ENCODE data around the gene BCL11A. TPM values are rescaled to one million over a fixed set of nuclear protein-coding genes. Genes with fewer than 3 reads are reported as not detected.
A peak's percentile ranks its signal among the peaks of the same experiment; 100 is the strongest.
"Not testable (repeated sequence)": the region's sequence is repeated elsewhere in the genome, so short reads cannot be mapped to it uniquely, and the experiment has no call there.

Gene BCL11A
- total RNA-seq, 1 donor from 2014 or later = 68.1 TPM

GRCh38 chr2:60445684-60446179 lies 107.7 kb downstream of the BCL11A start:
- DNase-seq (ENCODE audit: low spot score in 2 of 2) (no peak), FAIRE-seq (no peak)

DNA sequence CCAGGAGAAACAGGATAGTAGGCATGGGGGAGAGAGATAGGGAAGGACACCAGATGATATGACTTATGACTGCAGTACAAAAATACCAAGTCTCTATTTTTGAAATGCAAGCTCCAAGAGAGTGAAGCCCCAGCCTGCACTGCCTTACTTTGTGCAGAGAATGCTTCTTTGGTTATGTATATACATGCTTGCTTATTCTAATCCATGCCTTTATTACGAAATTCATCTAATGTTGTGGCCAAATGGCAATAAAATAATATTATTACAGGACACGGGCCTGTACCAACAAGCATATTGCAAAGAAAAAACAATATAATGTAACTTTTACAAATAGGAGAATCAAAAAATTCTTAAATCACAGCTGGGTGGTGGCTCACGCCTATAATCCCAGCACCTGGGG lies 110.8 kb downstream of the BCL11A start:
- DNase-seq (ENCODE audit: low spot score in 2 of 2) (no peak), FAIRE-seq (no peak)

GRCh38 chr2:60441800-60442199 lies 111.7 kb downstream of the BCL11A start:
- DNase-seq (ENCODE audit: low spot score in 2 of 2) = no peak

DNA sequence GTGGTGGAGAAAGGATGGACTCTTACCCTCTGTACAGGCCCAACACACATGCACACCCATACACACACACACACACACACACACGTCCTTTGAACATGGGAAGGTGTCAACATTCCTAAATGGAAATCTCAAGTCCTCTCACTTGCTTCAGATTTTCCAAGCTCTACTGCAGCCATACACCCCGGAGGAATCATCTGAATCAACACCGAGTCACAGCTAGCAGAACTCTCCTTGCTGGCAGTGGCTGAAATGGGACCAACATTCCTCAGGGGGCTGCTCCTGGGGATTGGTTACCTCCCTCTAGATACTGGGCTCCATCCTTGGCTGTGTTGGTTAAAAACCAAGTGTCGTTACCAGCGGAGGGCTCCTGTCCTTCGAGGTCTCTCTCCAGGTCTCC lies 112.7 kb downstream of the BCL11A start:
- DNase-seq (ENCODE audit: low spot score in 2 of 2) (no peak), FAIRE-seq (no peak)

More at GRCh38 chr2:60441800-60442199, 111.7 kb downstream of the BCL11A start:
- FAIRE-seq = no peak

GRCh38 chr2:60440079-60440766 lies 113.2 kb downstream of the BCL11A start:
- DNase-seq (ENCODE audit: low spot score in 2 of 2) (no peak), FAIRE-seq (no peak)

DNA sequence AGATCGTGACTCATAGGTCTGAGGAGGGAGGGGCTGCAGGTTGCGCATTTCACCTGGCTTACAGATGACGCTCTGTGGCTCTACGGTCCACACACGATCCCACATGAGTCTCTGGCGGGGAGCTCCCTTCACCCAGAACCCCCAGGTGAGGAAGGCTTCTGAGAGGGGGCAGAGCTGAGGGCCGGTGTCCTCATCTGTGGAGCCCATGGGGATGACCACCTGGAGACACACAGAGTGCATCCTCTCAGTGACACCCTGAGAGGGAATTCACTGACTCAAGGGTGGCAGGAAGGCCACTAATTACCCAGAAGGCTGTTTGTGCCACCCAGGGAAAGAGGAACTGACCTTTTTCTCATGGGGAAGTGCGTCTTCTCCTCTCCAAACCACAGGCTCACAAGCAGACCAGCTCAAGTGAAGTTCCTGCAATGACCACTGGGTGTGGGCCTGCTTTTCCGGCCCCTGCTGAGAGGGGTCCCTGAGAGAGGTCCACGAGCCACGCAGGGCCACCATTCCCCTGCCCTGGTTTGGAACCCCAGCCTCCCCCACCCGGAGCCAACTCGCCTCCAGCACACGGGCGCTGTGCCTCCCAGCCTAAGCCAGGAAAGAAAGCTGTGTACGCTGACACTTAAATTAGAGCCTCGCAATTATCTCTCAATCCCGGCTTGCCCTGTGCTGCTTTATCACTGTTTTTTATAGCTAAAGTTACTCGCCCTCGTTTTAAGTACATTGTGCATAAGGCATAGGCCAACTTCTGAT lies 114.1 kb downstream of the BCL11A start:
- no peak for FAIRE-seq

DNA sequence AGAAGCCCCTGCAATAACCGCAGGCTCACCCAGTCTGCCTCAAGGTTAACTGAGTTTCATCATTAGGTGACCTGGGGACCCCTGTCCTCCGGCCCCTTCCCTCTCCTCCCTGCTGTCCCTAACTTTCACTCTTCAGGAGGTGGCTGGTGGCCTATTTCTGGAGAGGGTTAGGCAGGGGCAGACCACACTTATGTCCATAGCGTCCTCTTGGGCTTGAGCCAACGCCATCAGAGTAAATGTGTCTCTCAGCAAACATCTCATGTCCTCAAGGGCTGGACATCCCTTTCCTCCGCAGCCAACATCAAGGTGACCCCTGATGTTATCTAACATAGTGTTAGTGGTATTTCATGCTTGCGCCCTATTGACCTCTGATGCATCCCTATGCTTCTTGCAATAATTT lies 114.8 kb downstream of the BCL11A start:
- DNase-seq (ENCODE audit: low spot score in 2 of 2) = no peak
- FAIRE-seq = no peak

More for the DNA sequence above, 114.1 kb downstream of the BCL11A start:
- DNase-seq (ENCODE audit: low spot score in 2 of 2) = peak in 1 of 2 donors; percentile 13

- FAIRE-seq = no peak
Measured at GRCh38 chr2:60438131-60438530, 115.3 kb downstream of the BCL11A start.

DNA sequence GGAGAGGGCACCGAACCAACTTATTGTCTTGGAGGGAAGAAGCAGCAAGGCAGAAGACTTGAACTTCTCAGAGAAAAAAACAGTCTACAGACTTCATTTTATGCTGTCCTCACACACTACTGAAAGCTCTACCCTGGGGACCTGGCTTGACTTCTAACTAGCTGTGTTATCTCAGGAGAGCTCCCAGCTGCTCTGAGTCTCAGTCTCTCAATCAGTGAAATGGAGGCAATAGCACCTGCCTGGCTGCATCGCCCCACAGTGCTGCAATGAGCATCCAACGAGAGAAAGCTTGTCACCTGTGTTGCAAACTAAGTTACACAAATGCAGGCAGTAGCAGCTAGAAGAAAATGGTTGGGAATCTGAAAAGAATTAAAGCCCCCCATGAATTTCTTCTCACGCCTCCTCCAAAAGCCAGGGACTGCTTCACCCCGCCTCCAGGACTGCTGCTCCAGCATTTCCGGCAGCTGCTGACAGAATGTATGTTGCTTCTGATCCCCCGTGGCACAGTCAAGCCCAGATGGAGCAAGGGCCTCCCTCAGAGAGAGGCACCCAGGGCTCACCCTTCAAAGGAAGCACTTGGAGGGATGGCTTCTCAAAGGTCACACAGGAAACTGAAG lies 116.3 kb downstream of the BCL11A start:
- DNase-seq (ENCODE audit: low spot score in 2 of 2) (no peak), FAIRE-seq (no peak)

More at GRCh38 chr2:60438131-60438530, 115.3 kb downstream of the BCL11A start:
- DNase-seq (ENCODE audit: low spot score in 2 of 2) = no peak

DNA sequence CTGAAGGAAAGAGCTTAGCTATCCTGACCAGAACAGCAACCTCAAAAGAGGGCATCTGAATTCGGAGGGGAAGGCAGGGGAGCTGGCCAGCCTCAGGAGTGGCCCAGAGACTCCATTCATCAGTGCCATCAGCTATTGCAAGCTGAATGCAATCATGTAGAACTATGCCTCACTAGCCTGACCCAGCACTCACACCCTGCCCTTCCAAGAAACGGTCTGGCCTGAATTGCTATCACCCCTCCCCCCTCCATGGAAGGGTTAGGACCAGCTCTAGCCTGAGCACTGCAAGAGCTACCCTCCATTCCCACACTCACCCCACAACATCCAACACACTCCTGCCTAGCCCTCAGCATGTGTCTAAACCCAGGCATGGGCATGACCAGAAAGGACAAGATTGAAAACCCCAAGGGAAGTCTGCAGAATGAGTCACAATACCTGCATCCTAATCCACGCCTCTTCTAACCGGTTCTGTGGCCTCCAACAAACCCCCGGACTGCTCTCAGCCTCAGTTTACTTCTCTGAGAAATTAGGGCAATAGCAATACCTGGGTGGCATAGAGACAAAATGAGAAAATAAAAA lies 120.3 kb downstream of the BCL11A start:
- FAIRE-seq (no peak), DNase-seq (ENCODE audit: low spot score in 2 of 2) (no peak)

- FAIRE-seq (no peak), DNase-seq (ENCODE audit: low spot score in 2 of 2) (no peak)
Measured at GRCh38 chr2:60432035-60432601, 121.3 kb downstream of the BCL11A start.

DNA sequence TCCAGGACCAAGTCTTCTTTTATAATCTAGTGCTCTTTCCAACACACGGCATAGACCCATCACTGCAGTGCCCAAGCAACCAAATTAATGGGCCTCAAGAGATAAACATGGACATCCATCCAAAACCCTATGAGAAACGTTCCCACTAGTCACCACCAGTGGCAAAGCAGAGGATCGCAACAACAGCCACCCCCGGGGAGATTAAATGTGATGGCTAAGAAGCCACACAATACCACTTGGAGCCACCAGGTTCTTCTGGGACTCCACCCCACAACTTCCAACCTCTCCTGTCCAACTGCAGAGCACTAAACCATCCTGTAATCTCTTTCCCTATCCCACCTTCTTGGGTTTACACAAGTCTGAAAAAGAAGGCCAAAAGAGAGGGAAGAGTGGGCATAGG lies 123.8 kb downstream of the BCL11A start:
- FAIRE-seq (no peak), DNase-seq (ENCODE audit: low spot score in 2 of 2) (no peak)

DNA sequence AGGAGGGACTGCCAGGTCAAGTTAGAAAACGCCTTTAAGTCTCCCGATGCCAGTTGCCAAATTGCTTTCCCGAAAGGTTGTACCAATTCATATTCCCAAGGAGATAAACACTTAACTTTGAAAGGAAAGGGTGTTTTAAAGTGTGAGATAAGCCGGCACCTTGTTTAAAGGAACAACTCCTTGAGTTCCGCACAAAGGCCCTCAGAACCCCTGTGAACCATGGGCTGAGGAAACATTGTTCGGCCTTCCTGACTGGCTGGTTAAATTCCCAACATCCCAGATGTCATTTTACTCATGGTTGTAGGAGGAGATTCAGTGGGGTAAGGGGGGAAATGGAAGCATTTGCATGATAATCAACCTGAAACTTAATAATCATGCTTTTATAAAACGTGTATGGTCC lies 126.6 kb downstream of the BCL11A start:
- FAIRE-seq (no peak), DNase-seq (ENCODE audit: low spot score in 2 of 2) (no peak)

DNA sequence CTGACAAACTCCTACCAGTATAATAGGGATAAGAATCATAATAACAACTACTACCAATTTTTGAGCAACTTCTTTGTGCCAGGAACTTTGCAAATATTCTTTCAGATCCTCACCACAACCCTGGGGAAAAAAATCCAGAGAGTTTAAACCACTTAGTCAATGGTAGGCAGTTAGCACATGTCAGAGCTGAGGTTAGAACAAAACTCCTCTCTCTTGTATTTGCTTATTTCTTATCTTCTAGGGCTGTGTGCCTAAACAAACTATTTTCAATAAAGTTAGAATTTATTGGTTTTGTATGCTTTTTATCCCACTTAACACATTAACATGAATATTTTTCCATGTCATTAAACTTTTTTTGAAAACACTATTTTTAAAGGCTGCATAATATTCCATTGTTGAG lies 127.1 kb downstream of the BCL11A start:
- FAIRE-seq = no peak
- no peak for DNase-seq (ENCODE audit: low spot score in 2 of 2)

DNA sequence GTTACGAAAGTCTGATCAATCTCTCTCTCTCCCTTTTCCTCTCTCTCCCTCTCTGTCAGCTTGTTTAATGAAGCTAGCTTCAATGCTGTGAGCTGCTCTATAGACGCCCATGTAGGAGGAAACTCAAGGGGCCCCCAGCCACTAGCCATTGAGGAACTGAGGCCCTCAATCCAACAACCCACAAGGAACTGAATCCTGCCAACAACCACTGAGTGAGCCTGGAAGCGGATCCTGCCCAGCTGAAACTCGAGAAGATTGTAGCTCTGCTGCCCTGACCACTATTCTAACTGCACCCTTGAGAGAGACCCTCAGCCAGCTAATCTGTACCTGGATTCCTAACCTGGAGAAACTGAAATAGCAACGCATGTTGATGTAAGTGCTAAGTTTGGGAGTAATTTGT lies 129.2 kb downstream of the BCL11A start:
- FAIRE-seq = no peak
- no peak for DNase-seq (ENCODE audit: low spot score in 2 of 2)

- FAIRE-seq (no peak), DNase-seq (ENCODE audit: low spot score in 2 of 2) (no peak)
Measured at GRCh38 chr2:60423505-60423904, 129.9 kb downstream of the BCL11A start.

DNA sequence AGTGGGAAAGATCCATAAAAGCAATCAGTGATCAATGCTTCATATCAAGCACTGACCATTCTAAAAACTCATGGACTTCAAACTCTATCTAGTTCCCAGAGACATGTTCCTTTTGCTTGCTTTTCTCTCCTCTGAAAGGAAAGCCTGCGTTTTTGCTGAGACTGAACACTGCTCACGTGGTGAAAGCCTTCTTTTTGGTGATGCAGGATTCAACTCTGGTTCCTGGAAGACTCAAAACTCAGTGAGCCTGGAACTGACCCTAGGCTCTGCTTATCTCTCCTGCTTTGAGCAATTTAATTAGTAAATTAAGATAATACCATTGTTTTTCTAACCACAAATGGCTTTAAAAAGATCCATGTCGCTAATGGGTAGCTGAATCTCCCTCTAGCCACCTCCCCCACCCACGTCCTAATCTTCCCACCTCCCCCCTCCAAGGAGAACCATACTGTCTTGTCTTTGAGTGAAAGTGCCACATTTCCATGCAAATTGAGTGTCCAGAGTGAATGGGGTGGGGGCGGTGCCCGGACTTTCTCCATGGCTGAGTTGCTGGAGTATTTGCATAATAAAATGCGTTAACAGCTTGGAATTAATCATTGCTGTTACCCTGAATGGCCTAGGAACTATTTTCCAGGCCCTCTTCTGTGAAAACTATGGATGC lies 130.5 kb downstream of the BCL11A start:
- FAIRE-seq = no peak
- DNase-seq (ENCODE audit: low spot score in 2 of 2) = no peak

DNA sequence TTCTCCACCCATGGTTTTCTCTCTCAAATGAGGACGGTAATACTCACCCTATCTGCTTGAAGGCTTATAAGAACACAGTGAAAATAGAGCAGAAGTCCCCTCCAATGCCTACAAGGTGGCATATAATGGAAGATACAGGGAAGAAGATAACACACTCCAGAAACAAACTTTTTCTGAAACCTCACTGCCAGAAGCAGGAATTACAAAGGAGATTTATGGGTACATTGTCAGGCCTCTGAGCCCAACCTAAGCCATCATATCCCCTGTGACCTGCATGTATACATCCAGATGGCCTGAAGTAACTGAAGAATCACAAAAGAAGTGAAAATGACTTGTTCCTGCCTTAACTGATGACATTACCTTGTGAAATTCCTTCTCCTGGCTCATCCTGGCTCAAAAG lies 136.2 kb downstream of the BCL11A start:
- DNase-seq (ENCODE audit: low spot score in 2 of 2); FAIRE-seq: not testable (repeated sequence)

DNA sequence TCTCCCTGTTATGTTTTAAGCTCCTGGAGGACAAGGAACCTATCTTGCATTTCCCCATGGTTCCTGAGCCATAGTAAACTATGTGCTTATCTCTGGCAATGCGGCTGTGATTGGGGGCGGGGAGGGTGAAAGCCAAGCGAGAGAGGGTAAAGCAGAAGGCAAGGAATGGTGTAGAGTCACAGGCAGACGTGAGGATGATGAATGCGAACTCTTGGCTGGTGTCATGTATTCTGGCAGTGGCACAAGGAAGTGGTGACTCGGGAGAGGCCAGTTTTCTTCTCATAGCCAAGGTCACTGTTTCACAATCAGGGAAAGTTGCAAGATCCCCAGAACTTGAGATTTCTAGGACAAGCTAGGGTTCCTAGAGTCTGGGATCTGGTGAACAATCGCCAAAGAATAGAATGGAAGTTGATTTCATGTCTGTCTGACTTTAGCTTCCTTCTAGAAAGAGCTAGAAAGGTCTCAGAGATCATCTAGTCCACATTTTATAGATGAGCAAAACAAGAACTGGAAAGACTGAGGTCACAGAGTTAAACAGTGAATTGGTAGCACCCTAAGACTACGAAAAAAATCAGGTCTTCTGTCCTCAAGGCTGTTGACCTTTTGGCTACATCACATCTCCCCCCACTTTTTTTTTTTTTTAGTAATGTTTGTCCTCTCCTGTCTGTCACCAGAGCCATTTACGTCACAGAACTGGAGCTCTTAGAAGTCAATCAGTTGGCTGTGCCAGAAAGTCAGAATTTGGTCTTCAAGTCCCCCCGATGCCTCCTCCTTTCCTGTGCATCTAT lies 137.0 kb downstream of the BCL11A start:
- no peak for DNase-seq (ENCODE audit: low spot score in 2 of 2)
- FAIRE-seq = no peak
